ENCODE data around the gene TTC32. TPM values are rescaled to one million over a fixed set of nuclear protein-coding genes. Genes with fewer than 3 reads are reported as not detected.

Gene TTC32
- total RNA-seq, 3 donors from 2014 or later: 16.7 to 35.1 (median 17.8) TPM

GRCh38 chr2:19864381-19864780, 37.4 kb downstream of the TTC32 start:
- no peak for DNase-seq (ENCODE audit: low spot score in 2 of 2)
- no peaks in the 10 kb centered on the region for H3K27me3 ChIP-seq
- no peaks in the 10 kb centered on the region for H3K9me3 ChIP-seq
- no peak overlapping the region for H3K4me3 ChIP-seq
- H3K27ac ChIP-seq: no peak overlapping the region
- intact Hi-C loops (cut with DNase I; ENCODE audit: low total_unique reads): no loop called here
- H3K4me1 ChIP-seq: no peaks in the 10 kb centered on the region
- TF ChIP-seq POLR2A (IDR thresholded peaks at IDR 0.05) (no peak), POLR2AphosphoS5 (IDR thresholded peaks at IDR 0.05) (no peak)
- TF ChIP-seq, protein P1, sequence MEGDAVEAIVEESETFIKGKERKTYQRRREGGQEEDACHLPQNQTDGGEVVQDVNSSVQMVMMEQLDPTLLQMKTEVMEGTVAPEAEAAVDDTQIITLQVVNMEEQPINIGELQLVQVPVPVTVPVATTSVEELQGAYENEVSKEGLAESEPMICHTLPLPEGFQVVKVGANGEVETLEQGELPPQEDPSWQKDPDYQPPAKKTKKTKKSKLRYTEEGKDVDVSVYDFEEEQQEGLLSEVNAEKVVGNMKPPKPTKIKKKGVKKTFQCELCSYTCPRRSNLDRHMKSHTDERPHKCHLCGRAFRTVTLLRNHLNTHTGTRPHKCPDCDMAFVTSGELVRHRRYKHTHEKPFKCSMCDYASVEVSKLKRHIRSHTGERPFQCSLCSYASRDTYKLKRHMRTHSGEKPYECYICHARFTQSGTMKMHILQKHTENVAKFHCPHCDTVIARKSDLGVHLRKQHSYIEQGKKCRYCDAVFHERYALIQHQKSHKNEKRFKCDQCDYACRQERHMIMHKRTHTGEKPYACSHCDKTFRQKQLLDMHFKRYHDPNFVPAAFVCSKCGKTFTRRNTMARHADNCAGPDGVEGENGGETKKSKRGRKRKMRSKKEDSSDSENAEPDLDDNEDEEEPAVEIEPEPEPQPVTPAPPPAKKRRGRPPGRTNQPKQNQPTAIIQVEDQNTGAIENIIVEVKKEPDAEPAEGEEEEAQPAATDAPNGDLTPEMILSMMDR (IDR thresholded peaks at IDR 0.05): no peak
- no peaks in the 10 kb centered on the region for H3K36me3 ChIP-seq

DNA sequence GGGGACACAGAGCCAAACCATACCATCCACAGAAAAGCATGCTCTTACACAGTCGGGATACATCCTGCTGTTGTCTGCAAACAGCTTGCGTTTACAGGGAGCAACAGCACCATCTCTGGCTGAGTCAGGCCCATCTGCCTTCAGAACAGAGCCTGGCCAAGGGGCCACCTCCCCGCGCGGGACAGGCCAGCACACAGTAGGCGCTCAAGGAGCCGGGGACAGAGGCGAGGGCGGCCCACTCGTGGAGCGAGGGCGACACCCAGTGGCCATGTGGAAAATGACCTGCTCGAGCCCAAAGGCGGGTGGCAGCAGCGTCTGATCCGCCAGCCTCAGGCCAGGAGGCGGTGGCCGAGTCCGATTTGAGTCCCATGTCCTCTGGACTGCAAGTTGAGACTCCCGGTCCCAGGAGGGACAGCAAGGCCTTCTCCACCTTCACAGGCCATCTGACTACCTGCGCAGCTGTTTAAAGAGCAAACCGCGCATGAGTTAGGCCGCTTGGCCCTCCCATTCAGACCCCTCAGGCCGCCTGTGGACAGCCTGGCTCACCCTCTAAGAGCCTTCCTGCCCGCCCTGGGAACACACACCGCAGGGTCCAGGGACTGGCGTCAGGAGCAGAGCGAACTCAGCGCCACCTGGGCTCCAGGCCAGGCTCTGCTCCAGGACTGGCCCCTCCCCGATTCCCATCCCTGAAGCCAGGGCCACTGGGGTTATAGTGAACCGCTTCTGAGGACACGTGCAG, 38.3 kb downstream of the TTC32 start:
- Histone ChIP-seq H3K4me3 (peak overlapping the region in 2 of 3 donors; percentile 15 to 43), H3K27me3 (no peaks in the 10 kb centered on the region), H3K4me1 (no peaks in the 10 kb centered on the region), H3K9me3 (no peaks in the 10 kb centered on the region), H3K36me3 (no peaks in the 10 kb centered on the region), H3K27ac (no peak overlapping the region)
- intact Hi-C loops (cut with DNase I; ENCODE audit: low total_unique reads): no loop called here
- TF ChIP-seq POLR2AphosphoS5 (IDR thresholded peaks at IDR 0.05): peak in 2 of 3 donors; percentile 19 to 38
- no peak for TF ChIP-seq POLR2A (IDR thresholded peaks at IDR 0.05)
- TF ChIP-seq, protein P1 (IDR thresholded peaks at IDR 0.05): peak; percentile 85 to 98 (median 96)
- peak in 1 of 2 donors; percentile 66 for DNase-seq (ENCODE audit: low spot score in 2 of 2)

DNA sequence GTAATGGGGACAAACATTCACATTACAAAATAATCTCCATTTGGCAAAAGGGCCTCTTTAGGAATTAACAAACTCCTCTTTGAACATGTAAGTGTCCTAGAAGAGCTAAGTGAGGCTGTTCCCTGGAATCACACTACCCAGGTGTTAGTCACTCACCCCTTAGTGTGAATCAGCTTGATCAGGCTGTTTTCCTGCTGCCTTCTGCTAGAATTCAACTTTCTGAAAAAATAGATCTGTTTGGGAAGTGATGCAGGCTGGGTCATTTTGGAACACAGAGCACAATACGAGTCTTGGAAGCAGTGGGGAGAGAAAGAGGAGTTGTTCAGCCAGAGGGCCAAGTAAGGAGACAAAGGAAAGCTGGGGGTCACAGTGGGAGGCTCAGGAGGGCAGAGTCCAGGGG, 40.0 kb downstream of the TTC32 start:
- Histone ChIP-seq H3K27me3 (no peaks in the 10 kb centered on the region), H3K36me3 (no peaks in the 10 kb centered on the region), H3K9me3 (no peaks in the 10 kb centered on the region), H3K4me3 (no peak overlapping the region), H3K4me1 (no peaks in the 10 kb centered on the region), H3K27ac (peak overlapping the region in 1 of 2 donors; percentile 48)
- TF ChIP-seq POLR2A (IDR thresholded peaks at IDR 0.05) (no peak), POLR2AphosphoS5 (IDR thresholded peaks at IDR 0.05) (no peak)
- TF ChIP-seq, protein P1 (IDR thresholded peaks at IDR 0.05): no peak
- DNase-seq (ENCODE audit: low spot score in 2 of 2): no peak
- intact Hi-C loops (cut with DNase I; ENCODE audit: low total_unique reads): no loop called here

GRCh38 chr2:19860022-19860421, 41.8 kb downstream of the TTC32 start:
- intact Hi-C loops (cut with DNase I; ENCODE audit: low total_unique reads): no loop called here
- TF ChIP-seq, protein P1 (IDR thresholded peaks at IDR 0.05): no peak
- TF ChIP-seq POLR2AphosphoS5 (IDR thresholded peaks at IDR 0.05): peak; percentile 16 to 63 (median 41)
- DNase-seq (ENCODE audit: low spot score in 2 of 2): peak in 1 of 2 donors; percentile 94
- H3K4me1 ChIP-seq: no peaks in the 10 kb centered on the region
- no peaks in the 10 kb centered on the region for H3K27me3 ChIP-seq
- H3K36me3 ChIP-seq: no peaks in the 10 kb centered on the region
- no peak overlapping the region for H3K4me3 ChIP-seq
- H3K27ac ChIP-seq: peak overlapping the region; percentile 56 to 80
- H3K9me3 ChIP-seq: no peaks in the 10 kb centered on the region

DNA sequence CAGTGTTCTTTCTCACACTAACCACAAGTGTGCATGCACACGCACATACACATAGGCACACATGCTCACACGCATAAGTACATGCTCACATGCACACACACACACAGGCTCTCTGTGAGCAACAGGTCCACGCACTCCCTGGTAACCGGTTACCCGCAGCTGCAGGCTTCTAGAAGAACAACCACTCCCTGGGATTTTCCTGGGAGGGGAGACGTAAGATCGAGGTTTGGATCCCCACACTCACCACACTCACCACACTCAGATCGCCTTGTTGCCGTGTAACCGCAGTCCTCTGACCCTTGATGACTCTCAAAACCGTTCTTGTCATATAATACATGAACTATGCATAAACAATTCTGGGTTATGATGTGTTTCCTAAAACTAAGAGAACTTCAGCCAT, 42.2 kb downstream of the TTC32 start:
- H3K36me3 ChIP-seq: no peaks in the 10 kb centered on the region
- no peak for DNase-seq (ENCODE audit: low spot score in 2 of 2)
- no peaks in the 10 kb centered on the region for H3K4me1 ChIP-seq
- peak overlapping the region; percentile 56 to 80 for H3K27ac ChIP-seq
- TF ChIP-seq, protein P1 (IDR thresholded peaks at IDR 0.05): no peak
- TF ChIP-seq POLR2AphosphoS5 (IDR thresholded peaks at IDR 0.05) (no peak), POLR2A (IDR thresholded peaks at IDR 0.05) (no peak)
- intact Hi-C loops (cut with DNase I; ENCODE audit: low total_unique reads): no loop called here
- H3K9me3 ChIP-seq: no peaks in the 10 kb centered on the region
- no peaks in the 10 kb centered on the region for H3K27me3 ChIP-seq
- H3K4me3 ChIP-seq: no peak overlapping the region

All from breast epithelium (tissue), 4 donors.